Gastrocnemius medialis (tissue), 4 donors: ENCODE measurements around the gene TMPRSS12. TPM values are rescaled to one million over a fixed set of nuclear protein-coding genes. Genes with fewer than 3 reads are reported as not detected.
"Not testable (repeated sequence)": the region's sequence is repeated elsewhere in the genome, so short reads cannot be mapped to it uniquely, and the experiment has no call there.

Experiments used
- ATAC-seq, 2 donors: fragments of 150-250 bp; one replicate each; pipeline ENCODE4 v1.9.1; 2016
- DNase-seq, 2 donors: peaks; one replicate each; pipeline ENCODE4 v3.0.0-alpha.2; 2019
- H3K27ac ChIP-seq, 4 donors: fragments of 200-600 bp; sonication (generic); 1 replicate in 1 of 4; 2 replicates in 3 of 4; pipeline ENCODE4 v1.5.1; 2016 to 2018; ENCODE audit warnings: mild to moderate bottlenecking in 2 of 4, moderate library complexity in 1 of 4
- H3K27me3 ChIP-seq, 3 donors: fragments of 200-600 bp; sonication (generic) in 2 of 3; 1 replicate in 1 of 3; 2 replicates in 2 of 3; pipeline versions ENCODE4 v1.5.1 to v1.6.0; 2016 to 2019; ENCODE audit warnings: mild to moderate bottlenecking in 1 of 3, moderate library complexity in 1 of 3
- H3K36me3 ChIP-seq, 2 donors: fragments of 200-600 bp; sonication (generic) in 1 of 2; one replicate each; pipeline ENCODE4 v1.5.1; 2017 to 2018
- H3K4me1 ChIP-seq, 2 donors: fragments of 200-600 bp; sonication (generic) in 1 of 2; one replicate each; pipeline ENCODE4 v1.5.1; 2016 to 2017; ENCODE audit warnings: mild to moderate bottlenecking in 2 of 2
- H3K4me3 ChIP-seq, 4 donors: fragments of 200-600 bp; sonication (generic) in 3 of 4; 1 replicate in 1 of 4; 2 replicates in 3 of 4; pipeline ENCODE4 v1.5.1; 2016 to 2019; ENCODE audit warnings: mild to moderate bottlenecking in 2 of 4
- H3K9me3 ChIP-seq, 3 donors: fragments of 200-600 bp; sonication (generic) in 2 of 3; 1 replicate in 1 of 3; 2 replicates in 2 of 3; pipeline ENCODE4 v1.5.1; 2016 to 2019
- POLR2A ChIP-seq, 2 donors: fragments of 450-650 bp; IDR thresholded peaks; one replicate each; pipeline ENCODE4 v1.6.1; 2017; ENCODE audit warnings: antibody characterized with exemption in 2 of 2, mild to moderate bottlenecking in 2 of 2, moderate library complexity in 2 of 2
- in situ Hi-C, 4 donors: fragments of 200-750 bp; cut with MboI; loops; one replicate each; pipeline versions ENCODE4 v1.15.0 to v1.8.0; 2017; ENCODE audit warnings: low sequenced_read_pairs in 4 of 4
- intact Hi-C: fragments of 100-400 bp; cut with DNase I; formaldehyde crosslinking; loops from one replicate; pipeline ENCODE4 v1.15.1; 2023; ENCODE audit warnings: low total_unique reads
- total RNA-seq, 4 donors: library from RNA; depleted of rRNA; stranded (reverse); fragments of >200 nt; gene quantifications; one replicate each; pipeline versions ENCODE4 v1.1.0 to v1.2.3, GENCODE V29; 2016
- TF ChIP-seq, protein P1 (sequence below), 5 experiments: fragments of 450-650 bp in 3 of 5; fragments of 200-600 bp in 2 of 5; sonication (generic) in 2 of 5; IDR thresholded peaks in 4 of 5; conservative IDR thresholded peaks in 1 of 5; 1 replicate in 4 of 5; 2 replicates in 1 of 5; pipeline ENCODE4 v1.5.1; 2016 to 2019; ENCODE audit warnings: antibody characterized with exemption in 5 of 5, mild to moderate bottlenecking in 3 of 5, moderate library complexity in 3 of 5

TMPRSS12 gene
- total RNA-seq, 4 donors from 2014 or later: not detected

DNA sequence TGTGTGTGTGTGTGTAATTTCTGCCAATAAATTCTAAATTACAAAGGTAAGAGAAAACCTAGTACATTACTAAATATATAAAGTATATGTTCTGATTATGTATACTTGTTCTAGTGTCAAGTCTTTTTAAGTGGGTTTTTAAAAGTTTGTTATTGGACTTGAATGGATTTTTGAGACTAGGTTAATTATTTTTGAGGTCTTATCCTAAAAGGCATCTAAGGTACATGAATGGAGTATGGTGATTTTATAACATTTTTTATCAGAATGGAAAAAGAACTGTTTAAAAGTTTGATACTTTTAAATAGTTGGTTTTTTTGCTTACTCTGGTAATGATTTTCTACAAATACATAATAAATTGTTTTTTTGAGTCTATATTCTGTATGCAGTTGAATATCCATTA is 22.5 kb upstream of the TMPRSS12 start:
- in situ Hi-C loops (loop anchor here in 1 of 4 donors (10.0 to 25.0 kb wide), 2 partner anchors 165 to 517 kb away; partner anchors contain the start of gene CELA1), intact Hi-C loops (no loop called here)
- no peak overlapping the region for H3K27ac ChIP-seq
- DNase-seq (no peak), ATAC-seq (no peak)
- H3K36me3 ChIP-seq: peaks cover 0 to 41% of the 10 kb centered on the region in 2 donors
- H3K4me1 ChIP-seq: peaks cover 0 to 7% of the 10 kb centered on the region in 2 donors
- TF ChIP-seq, protein P1, sequence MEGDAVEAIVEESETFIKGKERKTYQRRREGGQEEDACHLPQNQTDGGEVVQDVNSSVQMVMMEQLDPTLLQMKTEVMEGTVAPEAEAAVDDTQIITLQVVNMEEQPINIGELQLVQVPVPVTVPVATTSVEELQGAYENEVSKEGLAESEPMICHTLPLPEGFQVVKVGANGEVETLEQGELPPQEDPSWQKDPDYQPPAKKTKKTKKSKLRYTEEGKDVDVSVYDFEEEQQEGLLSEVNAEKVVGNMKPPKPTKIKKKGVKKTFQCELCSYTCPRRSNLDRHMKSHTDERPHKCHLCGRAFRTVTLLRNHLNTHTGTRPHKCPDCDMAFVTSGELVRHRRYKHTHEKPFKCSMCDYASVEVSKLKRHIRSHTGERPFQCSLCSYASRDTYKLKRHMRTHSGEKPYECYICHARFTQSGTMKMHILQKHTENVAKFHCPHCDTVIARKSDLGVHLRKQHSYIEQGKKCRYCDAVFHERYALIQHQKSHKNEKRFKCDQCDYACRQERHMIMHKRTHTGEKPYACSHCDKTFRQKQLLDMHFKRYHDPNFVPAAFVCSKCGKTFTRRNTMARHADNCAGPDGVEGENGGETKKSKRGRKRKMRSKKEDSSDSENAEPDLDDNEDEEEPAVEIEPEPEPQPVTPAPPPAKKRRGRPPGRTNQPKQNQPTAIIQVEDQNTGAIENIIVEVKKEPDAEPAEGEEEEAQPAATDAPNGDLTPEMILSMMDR (IDR thresholded peaks at IDR 0.05 in 4 of 5, conservative IDR thresholded peaks at IDR 0.05 in 1 of 5): no peak
- no peak for TF ChIP-seq POLR2A (IDR thresholded peaks at IDR 0.05)
- no peaks in the 10 kb centered on the region for H3K27me3 ChIP-seq
- no peak overlapping the region for H3K4me3 ChIP-seq
- H3K9me3 ChIP-seq: no peaks in the 10 kb centered on the region

DNA sequence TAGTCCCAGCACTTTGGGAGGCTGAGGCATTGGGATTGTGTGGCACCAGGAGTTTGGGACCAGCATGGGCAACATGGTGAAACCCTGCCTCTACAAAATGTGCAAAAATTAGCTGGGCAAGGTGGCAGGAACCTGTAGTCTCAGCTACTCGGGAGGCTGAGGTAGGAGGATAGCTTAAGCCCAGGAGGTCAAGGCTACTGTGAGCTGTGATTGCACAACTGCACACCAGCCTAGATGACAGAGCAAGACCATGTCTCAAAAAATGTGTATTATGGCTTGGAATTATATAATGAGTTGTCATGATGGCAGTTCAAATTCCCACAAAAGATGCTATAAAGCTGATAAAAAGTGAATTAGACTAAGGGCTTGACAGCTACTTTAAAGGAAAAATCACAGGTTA is 20.6 kb upstream of the TMPRSS12 start:
- Histone ChIP-seq H3K27ac (no peak overlapping the region), H3K36me3 (peaks cover 0 to 22% of the 10 kb centered on the region in 2 donors), H3K4me1 (peaks cover 0 to 14% of the 10 kb centered on the region in 2 donors), H3K9me3 (no peaks in the 10 kb centered on the region), H3K27me3 (no peaks in the 10 kb centered on the region), H3K4me3 (no peak overlapping the region)
- TF ChIP-seq POLR2A (IDR thresholded peaks at IDR 0.05): no peak
- TF ChIP-seq, protein P1 (IDR thresholded peaks at IDR 0.05 in 4 of 5, conservative IDR thresholded peaks at IDR 0.05 in 1 of 5): no peak
- DNase-seq (no peak), ATAC-seq (no peak)
- intact Hi-C loops: no loop called here
- in situ Hi-C loops: loop anchor here in 1 of 4 donors (10.0 to 25.0 kb wide), 2 partner anchors 163 to 515 kb away; partner anchors contain the start of gene CELA1

DNA sequence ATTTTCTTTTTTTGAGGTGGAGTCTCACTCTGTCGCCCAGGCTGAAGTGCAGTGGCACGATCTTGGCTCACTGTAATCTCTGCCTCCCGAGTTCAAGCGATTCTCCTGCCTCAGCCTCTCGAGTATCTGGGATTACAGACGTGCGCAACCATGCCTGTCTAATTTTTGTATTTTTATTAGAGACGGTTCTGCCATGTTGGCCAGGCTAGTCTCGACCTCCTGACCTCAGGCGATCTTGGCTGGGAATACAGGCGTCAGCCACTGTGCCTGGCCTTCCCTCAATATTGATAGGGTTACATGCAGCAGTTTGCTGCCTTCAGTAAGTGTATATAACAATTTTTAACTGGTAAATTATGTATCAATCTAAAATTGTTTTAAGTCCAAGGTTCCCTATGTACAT is 19.0 kb upstream of the TMPRSS12 start:
- not testable (repeated sequence) for ATAC-seq, H3K9me3 ChIP-seq, H3K27me3 ChIP-seq, H3K4me3 ChIP-seq, H3K36me3 ChIP-seq, DNase-seq
- in situ Hi-C loops (loop anchor here in 1 of 4 donors (10.0 to 25.0 kb wide), 2 partner anchors 161 to 514 kb away; partner anchors contain the start of gene CELA1), intact Hi-C loops (loop anchor here (1.0 to 2.0 kb wide), 2 partner anchors 58 to 101 kb away; a partner anchor contains a TSS)
- Histone ChIP-seq H3K4me1 (peaks cover 0 to 14% of the 10 kb centered on the region in 2 donors), H3K27ac (peak overlapping the region; percentile 10 to 74 (median 67))

DNA sequence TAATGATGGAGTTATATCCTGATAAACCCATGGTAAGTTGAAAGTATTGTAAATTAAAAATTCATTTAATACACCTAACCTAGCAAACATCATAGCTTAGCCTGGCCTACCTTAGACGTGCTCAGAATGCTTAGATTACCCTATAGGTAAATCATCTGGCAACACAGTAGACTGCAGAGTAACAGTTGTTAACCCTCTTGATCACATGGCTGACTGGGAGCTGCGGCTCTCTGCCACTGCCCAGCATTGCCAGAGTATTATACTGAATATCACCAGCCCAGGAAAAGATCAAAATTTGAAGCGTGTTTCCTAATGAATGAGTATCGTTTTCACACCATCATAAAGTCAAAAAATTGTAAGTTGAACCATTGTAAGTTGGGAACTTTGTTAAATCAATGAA is 17.8 kb upstream of the TMPRSS12 start:
- no peaks in the 10 kb centered on the region for H3K9me3 ChIP-seq
- DNase-seq: peak in 1 of 2 donors; percentile 23
- H3K36me3 ChIP-seq: no peaks in the 10 kb centered on the region
- ATAC-seq: peak; percentile 61 to 65
- H3K27me3 ChIP-seq: no peaks in the 10 kb centered on the region
- TF ChIP-seq, protein P1 (IDR thresholded peaks at IDR 0.05 in 4 of 5, conservative IDR thresholded peaks at IDR 0.05 in 1 of 5): no peak
- no peak for TF ChIP-seq POLR2A (IDR thresholded peaks at IDR 0.05)
- peaks cover 0 to 14% of the 10 kb centered on the region in 2 donors for H3K4me1 ChIP-seq
- H3K27ac ChIP-seq: peak overlapping the region; percentile 62 to 74 (median 70)
- in situ Hi-C loops (loop anchor here (5.0 to 25.0 kb wide), 3 partner anchors 160 to 512 kb away; partner anchors contain the start of gene CELA1 (in 2 of the 4)), intact Hi-C loops (loop anchor here (1.0 to 2.0 kb wide), 4 partner anchors 60 to 203 kb away; a partner anchor contains a TSS)
- no peak overlapping the region for H3K4me3 ChIP-seq

DNA sequence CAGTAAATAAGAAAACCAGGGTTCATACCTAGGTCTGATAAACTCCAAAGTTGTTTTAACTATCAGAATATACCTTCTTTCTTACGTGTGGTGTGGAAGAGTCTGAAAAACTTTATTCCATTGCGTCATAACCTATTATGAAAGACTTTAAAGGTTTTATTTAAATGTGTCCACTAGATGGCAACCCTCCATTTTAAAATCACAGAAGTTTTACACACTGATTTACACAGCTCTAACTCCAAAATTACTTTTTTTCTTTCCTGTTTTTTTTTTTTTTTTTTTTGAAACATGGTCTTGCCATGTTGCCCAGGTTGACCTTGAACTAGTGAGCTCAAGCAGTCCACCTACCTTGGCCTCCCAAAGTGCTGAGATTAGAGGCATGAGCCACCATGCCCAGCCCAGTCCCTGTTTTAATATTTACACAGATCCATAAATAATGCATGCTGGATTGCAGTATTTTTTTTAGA is 17.3 kb upstream of the TMPRSS12 start:
- H3K36me3 ChIP-seq: no peaks in the 10 kb centered on the region
- H3K4me3 ChIP-seq: no peak overlapping the region
- H3K27me3 ChIP-seq: no peaks in the 10 kb centered on the region
- in situ Hi-C loops: loop anchor here (5.0 to 25.0 kb wide), 3 partner anchors 159 to 512 kb away; partner anchors contain the start of gene CELA1 (in 1 of the 4)
- ATAC-seq: peak; percentile 83 to 86
- H3K9me3 ChIP-seq: no peaks in the 10 kb centered on the region
- peaks cover 0 to 14% of the 10 kb centered on the region in 2 donors for H3K4me1 ChIP-seq
- DNase-seq: no peak
- peak overlapping the region; percentile 62 to 74 (median 70) for H3K27ac ChIP-seq
- TF ChIP-seq POLR2A (IDR thresholded peaks at IDR 0.05): no peak
- TF ChIP-seq, protein P1 (IDR thresholded peaks at IDR 0.05 in 4 of 5, conservative IDR thresholded peaks at IDR 0.05 in 1 of 5): peak; percentile 53 to 86 (median 66)
- intact Hi-C loops: loop anchor here (1.0 to 2.0 kb wide), 3 partner anchors 99 to 203 kb away; a partner anchor contains a TSS
